K562 (cell line): ENCODE measurements around the gene TMEM39B. TPM values are rescaled to one million over a fixed set of nuclear protein-coding genes. Genes with fewer than 3 reads are reported as not detected.
A peak's percentile ranks its signal among the peaks of the same experiment; 100 is the strongest.

Source experiments
- ATAC-seq: fragments of 200-7000 bp; cut with Tn5 transposase; 3 replicates; pipeline ENCODE4 v1.9.1; 2020; ENCODE audit warnings: moderate library complexity
- BruUV-seq: library from RNA; stranded (reverse); fragments of 400-500 nt; replicated peaks from 2 replicates; lab custom pipeline; 2021; lab: Mats Ljungman, UMichigan
- CTCF ChIA-PET: fragments of 300-600 bp; formaldehyde crosslinking; extraction: SDS; loops from one replicate; lab custom pipeline; 2021; ENCODE audit warnings: low intra/inter-chr PET ratio; lab: Yijun Ruan, JAX
- POLR2A ChIA-PET: fragments of 300-600, 350-650 bp; sonication (Branson Sonifier 250); formaldehyde crosslinking; extraction: SDS; loops from one replicate; lab custom pipeline; 2021; ENCODE audit warnings: antibody characterized with exemption, inconsistent platforms; lab: Yijun Ruan, JAX
- DNase-seq, 4 experiments: peaks; one replicate each; pipeline versions ENCODE4 v3.0.0 to v3.0.0-alpha.2; 2011 to 2018; ENCODE audit warnings: low spot score in 3 of 4, mixed read lengths in 3 of 4; ENCODE audit errors: extremely low read depth in 1 of 4
- FAIRE-seq: peaks from 2 replicates; lab custom pipeline; 2011; peaks lifted over from hg19 to GRCh38; lab: Jason Lieb, UNC
- H2AFZ ChIP-seq: 2 replicates; pipeline ENCODE4 v1.6.0; 2011; ENCODE audit warnings: low read depth, low read length, control low read depth, inconsistent platforms
- H3K27ac ChIP-seq: fragments of 200-600 bp; 3 replicates; pipeline ENCODE4 v1.8.0; 2011; ENCODE audit warnings: low read depth, mild to moderate bottlenecking, control low read depth, inconsistent platforms, low read length, moderate library complexity, mixed read lengths; ENCODE audit errors: extremely low read depth
- H3K27me3 ChIP-seq, 2 experiments: fragments of 300-600 bp in 1 of 2; 2 replicates in 1 of 2; 3 replicates in 1 of 2; pipeline versions ENCODE4 v1.6.0 to v1.8.0; 2011; ENCODE audit warnings: inconsistent platforms in 2 of 2, low read length in 2 of 2, mild to moderate bottlenecking in 1 of 2, mixed read lengths in 1 of 2, moderate library complexity in 1 of 2; ENCODE audit not compliant: control insufficient read depth in 2 of 2, insufficient read depth in 2 of 2
- H3K36me3 ChIP-seq: fragments of 300-600 bp; 3 replicates; pipeline ENCODE4 v1.8.0; 2011; ENCODE audit warnings: mild to moderate bottlenecking, low read length, inconsistent platforms; ENCODE audit not compliant: control insufficient read depth, insufficient read depth
- H3K4me1 ChIP-seq, 2 experiments: fragments of 200-600 bp in 1 of 2; replicated peaks in 1 of 2; 2 replicates in 1 of 2; 3 replicates in 1 of 2; pipeline versions ENCODE4 v1.5.1 to v1.8.0; 2011; ENCODE audit warnings: inconsistent platforms in 2 of 2, low read length in 2 of 2, mild to moderate bottlenecking in 1 of 2, mixed read lengths in 1 of 2, moderate library complexity in 1 of 2; ENCODE audit not compliant: control insufficient read depth in 2 of 2, insufficient read depth in 2 of 2
- H3K4me2 ChIP-seq: 2 replicates; pipeline ENCODE4 v1.6.1; 2011; ENCODE audit warnings: low read length, control low read depth, inconsistent platforms, mixed read lengths; ENCODE audit not compliant: insufficient read depth
- H3K4me3 ChIP-seq: fragments of 200-600 bp; sonication (generic), shearing (Covaris generic); 2 replicates; pipeline ENCODE4 v1.5.1; 2016; ENCODE audit warnings: control low read depth, inconsistent platforms
- H3K79me2 ChIP-seq: fragments of 200-600 bp; 3 replicates; pipeline ENCODE4 v1.8.0; 2011; ENCODE audit warnings: low read length, inconsistent platforms; ENCODE audit not compliant: control insufficient read depth, insufficient read depth
- H3K9ac ChIP-seq, 2 experiments: 2 replicates each; pipeline versions ENCODE4 v1.6.0 to v1.6.1; 2011; ENCODE audit warnings: low read depth in 2 of 2, low read length in 2 of 2, control low read depth in 1 of 2, inconsistent platforms in 1 of 2, mild to moderate bottlenecking in 1 of 2, mixed read lengths in 1 of 2; ENCODE audit not compliant: insufficient read depth in 1 of 2
- H3K9me1 ChIP-seq: one replicate; pipeline ENCODE4 v1.6.0; 2011; ENCODE audit warnings: inconsistent platforms, mild to moderate bottlenecking, low read length, moderate library complexity; ENCODE audit not compliant: control insufficient read depth, insufficient read depth
- H3K9me3 ChIP-seq: replicated peaks from 2 replicates; pipeline ENCODE4 v1.5.1; 2011; ENCODE audit warnings: low read depth, low read length, inconsistent platforms; ENCODE audit not compliant: control insufficient read depth, insufficient read depth
- H4K20me1 ChIP-seq: replicated peaks from 2 replicates; pipeline ENCODE4 v1.6.1; 2011; ENCODE audit warnings: low read length, inconsistent platforms, mixed read lengths; ENCODE audit not compliant: control insufficient read depth, insufficient read depth
- CEBPG ChIP-seq, 3 experiments: fragments of 200-800 bp in 1 of 3; sonication (Bioruptor generic) in 1 of 3; sonication (generic) in 1 of 3; formaldehyde crosslinking in 1 of 3; IDR thresholded peaks in 2 of 3; conservative IDR thresholded peaks in 1 of 3; 2 replicates each; pipeline versions ENCODE4 v1.6.1 to v1.8.0; 2016 to 2022; ENCODE audit warnings: missing compliant biosample characterization in 2 of 3, missing genetic modification characterization in 2 of 3, mild to moderate bottlenecking in 1 of 3, missing genetic modification reagents in 1 of 3
- PHTF2 ChIP-seq: fragments of 250-450 bp; sonication (Bioruptor Pico); IDR thresholded peaks from 2 replicates; pipeline ENCODE4 v1.5.0; 2021; ENCODE audit warnings: mild to moderate bottlenecking
- SUPT5H ChIP-seq: fragments of 450-650 bp; IDR thresholded peaks from 2 replicates; pipeline ENCODE4 v1.6.1; 2016
- ZNF316 ChIP-seq: fragments of 450-650 bp; IDR thresholded peaks from 2 replicates; pipeline ENCODE4 v1.6.1; 2016
- ZNF584 ChIP-seq: fragments of 200-800 bp; sonication (Bioruptor generic); IDR thresholded peaks from 2 replicates; pipeline ENCODE4 v1.6.1; 2016; ENCODE audit warnings: low read depth, mild to moderate bottlenecking, missing genetic modification characterization, missing compliant biosample characterization
- WGBS: fragments of 100-300 bp; shearing (Covaris generic); methylation state at CpG from one replicate; pipeline ENCODE4 v1.1.6; 2016; ENCODE audit warnings: low coverage, mixed read lengths; ENCODE audit not compliant: insufficient coverage; ENCODE audit errors: missing lambda C conversion rate; 5-methylcytosine and 5-hydroxymethylcytosine counted together
- in situ Hi-C: fragments of 300-500 bp; cut with MboI; formaldehyde crosslinking; loops from 4 replicates; pipeline ENCODE4 v1.15.0; 2018; ENCODE audit warnings: inconsistent platforms, mixed read lengths
- intact Hi-C: fragments of 100-400 bp; cut with micrococcal nuclease; formaldehyde crosslinking; loops from 2 replicates; pipeline ENCODE4 v1.14.2; 2022
- polyA plus RNA-seq, 8 experiments: library from polyadenylated mRNA; depleted of rRNA in 4 of 8; stranded (reverse) in 5 of 8; unstranded in 3 of 8; fragments of >200 nt; fragmentation: Nextera tagmentation in 2 of 8; fragmentation: Illumina TruSeq in 1 of 8; extraction: Ambion mirVana in 2 of 8; extraction: Trizol in 1 of 8; gene quantifications; 2 replicates each; pipeline versions ENCODE4 v1.2.1 to v1.2.3, GENCODE V29; 2011 to 2014; ENCODE audit warnings: inconsistent platforms in 1 of 8, missing spikeins in 1 of 8
- total RNA-seq, 7 experiments: library from RNA; depleted of rRNA in 6 of 7; stranded (reverse); fragments of >200 nt in 6 of 7; fragmentation: Illumina TruSeq in 2 of 7; extraction: Trizol in 2 of 7; gene quantifications; 2 replicates each; pipeline versions ENCODE4 v1.2.1 to v1.2.3, GENCODE V29; 2011 to 2021; ENCODE audit warnings: low replicate concordance in 1 of 7
- TF ChIP-seq, protein P1 (sequence below), 2 experiments: fragments of 450-650 bp; formaldehyde crosslinking in 1 of 2; IDR thresholded peaks; 2 replicates each; pipeline versions ENCODE4 v1.4.0 to v1.6.1; 2014 to 2020; ENCODE audit warnings: mild to moderate bottlenecking in 2 of 2, borderline replicate concordance in 1 of 2, low read depth in 1 of 2
- TF ChIP-seq, protein P2 (sequence below): sonication (generic); formaldehyde crosslinking; IDR thresholded peaks from 2 replicates; pipeline ENCODE4 v1.8.1; 2022; ENCODE audit warnings: missing genetic modification reagents
- TF ChIP-seq, protein P3 (sequence below): fragments of 450-650 bp; IDR thresholded peaks from 2 replicates; pipeline ENCODE4 v1.6.1; 2016; ENCODE audit warnings: mild to moderate bottlenecking

The TMEM39B gene
- total and polyA plus RNA-seq, 9 of the 15 experiments (the other 6 are each of a cell fraction or from before 2014, with no cell fraction given) = 0.92 to 28.5 (median 9.7) TPM

DNA sequence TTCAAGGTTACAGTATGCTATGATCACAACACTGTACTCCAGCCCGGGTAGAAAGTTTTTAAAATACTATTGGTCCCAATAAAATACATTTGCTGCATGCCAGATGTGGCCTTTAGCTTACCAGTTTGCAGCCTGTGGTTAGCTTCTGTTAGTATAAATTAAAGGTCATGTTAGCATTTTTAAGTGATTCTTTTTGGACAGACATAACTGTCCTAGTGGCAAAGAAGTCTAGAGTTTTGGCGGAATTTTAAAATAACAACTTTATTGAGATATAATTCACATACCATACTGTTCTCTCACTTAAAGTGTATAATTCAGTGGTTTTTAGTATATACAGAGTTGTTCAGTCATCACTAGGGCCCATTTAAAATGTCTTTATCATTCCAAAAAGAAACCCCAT is 24.3 kb upstream of the TMEM39B start (continued):
- TF ChIP-seq, protein P1, sequence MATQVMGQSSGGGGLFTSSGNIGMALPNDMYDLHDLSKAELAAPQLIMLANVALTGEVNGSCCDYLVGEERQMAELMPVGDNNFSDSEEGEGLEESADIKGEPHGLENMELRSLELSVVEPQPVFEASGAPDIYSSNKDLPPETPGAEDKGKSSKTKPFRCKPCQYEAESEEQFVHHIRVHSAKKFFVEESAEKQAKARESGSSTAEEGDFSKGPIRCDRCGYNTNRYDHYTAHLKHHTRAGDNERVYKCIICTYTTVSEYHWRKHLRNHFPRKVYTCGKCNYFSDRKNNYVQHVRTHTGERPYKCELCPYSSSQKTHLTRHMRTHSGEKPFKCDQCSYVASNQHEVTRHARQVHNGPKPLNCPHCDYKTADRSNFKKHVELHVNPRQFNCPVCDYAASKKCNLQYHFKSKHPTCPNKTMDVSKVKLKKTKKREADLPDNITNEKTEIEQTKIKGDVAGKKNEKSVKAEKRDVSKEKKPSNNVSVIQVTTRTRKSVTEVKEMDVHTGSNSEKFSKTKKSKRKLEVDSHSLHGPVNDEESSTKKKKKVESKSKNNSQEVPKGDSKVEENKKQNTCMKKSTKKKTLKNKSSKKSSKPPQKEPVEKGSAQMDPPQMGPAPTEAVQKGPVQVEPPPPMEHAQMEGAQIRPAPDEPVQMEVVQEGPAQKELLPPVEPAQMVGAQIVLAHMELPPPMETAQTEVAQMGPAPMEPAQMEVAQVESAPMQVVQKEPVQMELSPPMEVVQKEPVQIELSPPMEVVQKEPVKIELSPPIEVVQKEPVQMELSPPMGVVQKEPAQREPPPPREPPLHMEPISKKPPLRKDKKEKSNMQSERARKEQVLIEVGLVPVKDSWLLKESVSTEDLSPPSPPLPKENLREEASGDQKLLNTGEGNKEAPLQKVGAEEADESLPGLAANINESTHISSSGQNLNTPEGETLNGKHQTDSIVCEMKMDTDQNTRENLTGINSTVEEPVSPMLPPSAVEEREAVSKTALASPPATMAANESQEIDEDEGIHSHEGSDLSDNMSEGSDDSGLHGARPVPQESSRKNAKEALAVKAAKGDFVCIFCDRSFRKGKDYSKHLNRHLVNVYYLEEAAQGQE (IDR thresholded peaks at IDR 0.05; ENCODE audit: borderline replicate concordance) = no peak
- TF ChIP-seq, protein P1 (CRISPR knock-in tag; IDR thresholded peaks at IDR 0.05; ENCODE audit: low read depth) = no peak

DNA sequence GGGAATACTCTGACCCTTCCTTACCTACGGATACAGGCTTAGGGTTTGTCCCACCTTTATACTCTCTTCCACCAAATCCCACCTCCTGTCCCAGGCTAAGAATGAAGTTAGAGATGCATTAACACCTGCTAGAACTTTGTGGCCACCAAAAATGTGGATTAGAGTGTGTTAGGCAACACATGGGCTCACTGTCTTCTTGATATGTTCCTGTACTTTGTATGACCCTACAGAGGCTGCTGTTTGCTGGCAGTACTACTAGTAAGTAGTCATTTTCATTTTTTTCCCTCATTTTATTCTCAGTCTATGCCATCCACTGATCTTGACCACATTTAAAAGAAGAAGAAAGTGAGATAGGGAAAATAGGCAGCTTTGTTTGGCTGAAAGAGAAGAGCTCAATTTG is 21.0 kb upstream of the TMEM39B start:
- in situ Hi-C loops (no loop called here), intact Hi-C loops (no loop called here)
- DNase-seq = no peak
- H3K36me3 ChIP-seq = peaks cover 93% of the 10 kb centered on the region
- no peak overlapping the region for H3K27ac ChIP-seq
- H3K4me3 ChIP-seq = no peak overlapping the region
- H4K20me1 ChIP-seq = no peaks in the 10 kb centered on the region
- H3K4me1 ChIP-seq = no peaks in the 10 kb centered on the region
- no peaks in the 10 kb centered on the region for H3K27me3 ChIP-seq
- no TSS peak for BruUV-seq
- 0 out of 3 replicates have a peak, but pooled peaks cover 2% of the 10 kb centered on the region for H3K79me2 ChIP-seq
- ATAC-seq = no peak
- H2AFZ ChIP-seq = no peak overlapping the region
- peak overlapping the region in 1 of 2 experiments; percentile 20; a peak in 1 of 4 replicates for H3K9ac ChIP-seq
- H3K9me3 ChIP-seq = no peaks in the 10 kb centered on the region
- H3K9me1 ChIP-seq = no peaks in the 10 kb centered on the region
- CTCF ChIA-PET = no interaction called here
- POLR2A ChIA-PET = interaction anchor here (1.2 kb wide), 1 partner anchor 9 kb away, joined by 3 read pairs; no protein-coding TSS in a partner anchor
- H3K4me2 ChIP-seq = no peak overlapping the region
- no peak for FAIRE-seq
- WGBS = 100% methylated on average over 1 of the region's 1 CpG
- TF ChIP-seq, protein P2, sequence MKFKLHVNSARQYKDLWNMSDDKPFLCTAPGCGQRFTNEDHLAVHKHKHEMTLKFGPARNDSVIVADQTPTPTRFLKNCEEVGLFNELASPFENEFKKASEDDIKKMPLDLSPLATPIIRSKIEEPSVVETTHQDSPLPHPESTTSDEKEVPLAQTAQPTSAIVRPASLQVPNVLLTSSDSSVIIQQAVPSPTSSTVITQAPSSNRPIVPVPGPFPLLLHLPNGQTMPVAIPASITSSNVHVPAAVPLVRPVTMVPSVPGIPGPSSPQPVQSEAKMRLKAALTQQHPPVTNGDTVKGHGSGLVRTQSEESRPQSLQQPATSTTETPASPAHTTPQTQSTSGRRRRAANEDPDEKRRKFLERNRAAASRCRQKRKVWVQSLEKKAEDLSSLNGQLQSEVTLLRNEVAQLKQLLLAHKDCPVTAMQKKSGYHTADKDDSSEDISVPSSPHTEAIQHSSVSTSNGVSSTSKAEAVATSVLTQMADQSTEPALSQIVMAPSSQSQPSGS = no peak
- TF ChIP-seq PHTF2 (CRISPR knock-in tag) (no peak), CEBPG (CRISPR knock-in tag; IDR thresholded peaks at IDR 0.05) (no peak), CEBPG (tag; conservative IDR thresholded peaks at IDR 0.05 in 1 of 2, IDR thresholded peaks at IDR 0.05 in 1 of 2) (no peak), SUPT5H (0 out of 2 replicates have a peak, but pooled peaks have one; percentile 20), ZNF316 (no peak), ZNF584 (CRISPR knock-in tag) (no peak)
- TF ChIP-seq, protein P3, sequence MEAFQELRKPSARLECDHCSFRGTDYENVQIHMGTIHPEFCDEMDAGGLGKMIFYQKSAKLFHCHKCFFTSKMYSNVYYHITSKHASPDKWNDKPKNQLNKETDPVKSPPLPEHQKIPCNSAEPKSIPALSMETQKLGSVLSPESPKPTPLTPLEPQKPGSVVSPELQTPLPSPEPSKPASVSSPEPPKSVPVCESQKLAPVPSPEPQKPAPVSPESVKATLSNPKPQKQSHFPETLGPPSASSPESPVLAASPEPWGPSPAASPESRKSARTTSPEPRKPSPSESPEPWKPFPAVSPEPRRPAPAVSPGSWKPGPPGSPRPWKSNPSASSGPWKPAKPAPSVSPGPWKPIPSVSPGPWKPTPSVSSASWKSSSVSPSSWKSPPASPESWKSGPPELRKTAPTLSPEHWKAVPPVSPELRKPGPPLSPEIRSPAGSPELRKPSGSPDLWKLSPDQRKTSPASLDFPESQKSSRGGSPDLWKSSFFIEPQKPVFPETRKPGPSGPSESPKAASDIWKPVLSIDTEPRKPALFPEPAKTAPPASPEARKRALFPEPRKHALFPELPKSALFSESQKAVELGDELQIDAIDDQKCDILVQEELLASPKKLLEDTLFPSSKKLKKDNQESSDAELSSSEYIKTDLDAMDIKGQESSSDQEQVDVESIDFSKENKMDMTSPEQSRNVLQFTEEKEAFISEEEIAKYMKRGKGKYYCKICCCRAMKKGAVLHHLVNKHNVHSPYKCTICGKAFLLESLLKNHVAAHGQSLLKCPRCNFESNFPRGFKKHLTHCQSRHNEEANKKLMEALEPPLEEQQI = no peak
